K562 (cell line): Measurements from ENCODE around the gene FPR1. TPM values are rescaled to one million over a fixed set of nuclear protein-coding genes. Genes with fewer than 3 reads are reported as not detected.
A peak's percentile ranks its signal among the peaks of the same experiment; 100 is the strongest.

Experiments
- AFF1 ChIP-seq, 2 experiments: fragments of 450-650 bp; IDR thresholded peaks; 2 replicates each; pipeline ENCODE4 v1.6.1; 2018; ENCODE audit warnings: mild to moderate bottlenecking in 2 of 2, low read depth in 1 of 2; ENCODE audit not compliant: partially characterized antibody in 2 of 2
- BACH1 ChIP-seq: fragments of 200-800 bp; sonication (Bioruptor generic); IDR thresholded peaks from 2 replicates; pipeline ENCODE4 v1.6.1; 2016; ENCODE audit warnings: missing genetic modification characterization, missing compliant biosample characterization
- CBFA2T2 ChIP-seq: fragments of 450-650 bp; conservative IDR thresholded peaks from 2 replicates; pipeline ENCODE4 v1.6.1; 2017; ENCODE audit warnings: mild to moderate bottlenecking
- CBX2 ChIP-seq: fragments of 200-600 bp; sonication (generic); IDR thresholded peaks from one replicate; pipeline ENCODE4 v1.6.1; 2012; ENCODE audit warnings: mild to moderate bottlenecking, low read length, inconsistent platforms; ENCODE audit not compliant: insufficient read depth, poor library complexity, severe bottlenecking
- ETV1 ChIP-seq: fragments of 450-650 bp; conservative IDR thresholded peaks from 2 replicates; pipeline ENCODE4 v1.6.1; 2016; ENCODE audit warnings: missing genetic modification characterization, control low read depth, low read depth, missing compliant biosample characterization
- FOXK1 ChIP-seq: sonication (generic); formaldehyde crosslinking; IDR thresholded peaks from 2 replicates; pipeline ENCODE4 v1.8.0; 2022; ENCODE audit warnings: missing genetic modification reagents, mild to moderate bottlenecking, borderline replicate concordance
- GABPA ChIP-seq: fragments of 200-800 bp; sonication (Bioruptor generic); conservative IDR thresholded peaks from 2 replicates; pipeline ENCODE4 v1.6.1; 2016; ENCODE audit warnings: low read depth, missing genetic modification characterization, missing compliant biosample characterization
- HNRNPLL ChIP-seq: fragments of 200-400 bp; formaldehyde crosslinking; IDR thresholded peaks from 2 replicates; pipeline ENCODE4 v1.6.1; 2017; ENCODE audit warnings: low read length, low read depth, mild to moderate bottlenecking; ENCODE audit not compliant: poor library complexity, severe bottlenecking
- KAT2B ChIP-seq: IDR thresholded peaks from one replicate; pipeline ENCODE4 v1.6.1; 2012; ENCODE audit warnings: low read depth, mild to moderate bottlenecking, control low read depth, inconsistent platforms, low read length, moderate library complexity
- KDM1A ChIP-seq, 2 experiments: fragments of 450-650 bp; IDR thresholded peaks; 2 replicates each; pipeline ENCODE4 v1.6.1; 2016; ENCODE audit warnings: mild to moderate bottlenecking in 2 of 2
- NFE2 ChIP-seq: IDR thresholded peaks from 2 replicates; pipeline ENCODE4 v1.6.1; 2014; ENCODE audit warnings: antibody characterized with exemption, low read depth
- PBX2 ChIP-seq, 2 experiments: IDR thresholded peaks in 1 of 2; conservative IDR thresholded peaks in 1 of 2; 2 replicates each; pipeline ENCODE4 v1.6.1; 2016; ENCODE audit warnings: low read depth in 2 of 2, mild to moderate bottlenecking in 1 of 2, missing compliant biosample characterization in 1 of 2, missing genetic modification characterization in 1 of 2, moderate library complexity in 1 of 2
- SFPQ ChIP-seq: fragments of 200-400 bp; formaldehyde crosslinking; IDR thresholded peaks from 2 replicates; pipeline ENCODE4 v1.6.1; 2017; ENCODE audit warnings: mild to moderate bottlenecking, low read depth, low read length, moderate library complexity
- SMARCE1 ChIP-seq: fragments of 450-650 bp; IDR thresholded peaks from 2 replicates; pipeline ENCODE4 v1.7.1; 2016; ENCODE audit warnings: mild to moderate bottlenecking
- ZNF583 ChIP-seq: fragments of 250-450 bp; sonication (Bioruptor Pico); IDR thresholded peaks from 2 replicates; pipeline ENCODE4 v1.4.0; 2020
- ZNF589 ChIP-seq: fragments of 200-800 bp; sonication (Bioruptor generic); IDR thresholded peaks from 2 replicates; pipeline ENCODE4 v1.6.1; 2016; ENCODE audit warnings: low read depth, missing genetic modification characterization, missing compliant biosample characterization
- polyA plus RNA-seq, 8 experiments: library from polyadenylated mRNA; depleted of rRNA in 4 of 8; stranded (reverse) in 5 of 8; unstranded in 3 of 8; fragments of >200 nt; fragmentation: Nextera tagmentation in 2 of 8; fragmentation: Illumina TruSeq in 1 of 8; extraction: Ambion mirVana in 2 of 8; extraction: Trizol in 1 of 8; gene quantifications; 2 replicates each; pipeline versions ENCODE4 v1.2.1 to v1.2.3, GENCODE V29; 2011 to 2014; ENCODE audit warnings: inconsistent platforms in 1 of 8, missing spikeins in 1 of 8
- total RNA-seq, 7 experiments: library from RNA; depleted of rRNA in 6 of 7; stranded (reverse); fragments of >200 nt in 6 of 7; fragmentation: Illumina TruSeq in 2 of 7; extraction: Trizol in 2 of 7; gene quantifications; 2 replicates each; pipeline versions ENCODE4 v1.2.1 to v1.2.3, GENCODE V29; 2011 to 2021; ENCODE audit warnings: low replicate concordance in 1 of 7

The FPR1 gene
- total and polyA plus RNA-seq, 9 of the 15 experiments (the other 6 are each of a cell fraction or from before 2014, with no cell fraction given): 0.06 to 0.25 (median 0.14) TPM; not detected in 4

- TF ChIP-seq NFE2 (0 out of 2 replicates have a peak, but pooled peaks have one; percentile 19), AFF1 (IDR thresholded peaks at IDR 0.05; ENCODE audit: low read depth in 1 of 2, partially characterized antibody in 2 of 2) (peak in 1 of 2 experiments; percentile 67), CBFA2T2 (peak; percentile 41), KAT2B (no peak), FOXK1 (CRISPR knock-in tag) (no peak), ZNF589 (no peak), GABPA (tag) (peak; percentile 13; the same call in 1 of the 2 replicates), PBX2 (CRISPR knock-in tag; IDR thresholded peaks at IDR 0.05; ENCODE audit: low read depth) (no peak), PBX2 (tag; conservative IDR thresholded peaks at IDR 0.05; ENCODE audit: low read depth) (peak; percentile 67; the same call in 1 of the 2 replicates), SFPQ (no peak), CBX2 (no peak), HNRNPLL (no peak), SMARCE1 (peak; percentile 59), BACH1 (tag) (no peak), ZNF583 (CRISPR knock-in tag) (no peak), KDM1A (IDR thresholded peaks at IDR 0.05) (peak; percentile 15 to 37; a peak in 3 of 4 replicates), ETV1 (tag) (peak; percentile 75)
Measured at GRCh38 chr19:51784922-51785690, 33.4 kb upstream of the FPR1 start (continued).
